Osteoblast (primary cell): Measurements from ENCODE around the gene KIF16B. TPM values are rescaled to one million over a fixed set of nuclear protein-coding genes. Genes with fewer than 3 reads are reported as not detected.

ENCODE experiments used
- DNase-seq: peaks from one replicate; pipeline ENCODE4 v3.0.0; 2011; ENCODE audit warnings: low spot score, mixed read lengths; ENCODE audit not compliant: insufficient read length; ENCODE audit errors: missing footprints
- H2AFZ ChIP-seq: 2 replicates; pipeline ENCODE4 v1.6.0; 2011; ENCODE audit warnings: mild to moderate bottlenecking, low read length
- H3K27ac ChIP-seq: 2 replicates; pipeline ENCODE4 v1.5.1; 2011; ENCODE audit warnings: mild to moderate bottlenecking, low read depth, low read length, moderate library complexity
- H3K27me3 ChIP-seq: 2 replicates; pipeline ENCODE4 v1.6.0; 2012; ENCODE audit warnings: mild to moderate bottlenecking, control low read depth, inconsistent platforms, low read length, moderate library complexity; ENCODE audit not compliant: insufficient read depth
- H3K36me3 ChIP-seq: 2 replicates; pipeline ENCODE4 v1.5.1; 2011; ENCODE audit warnings: mild to moderate bottlenecking, low read length, control low read depth, moderate library complexity; ENCODE audit not compliant: insufficient read depth
- H3K4me1 ChIP-seq: 2 replicates; pipeline ENCODE4 v1.5.1; 2011; ENCODE audit warnings: mild to moderate bottlenecking, low read length, control low read depth, moderate library complexity; ENCODE audit not compliant: insufficient read depth
- H3K4me2 ChIP-seq: 2 replicates; pipeline ENCODE4 v1.6.0; 2011; ENCODE audit warnings: mild to moderate bottlenecking, low read length; ENCODE audit not compliant: insufficient read depth
- H3K4me3 ChIP-seq: fragments of 200-600 bp; sonication (generic); 3 replicates; pipeline ENCODE4 v1.5.1; 2012; ENCODE audit warnings: mild to moderate bottlenecking, low read length, inconsistent platforms; ENCODE audit not compliant: insufficient read depth
- H3K79me2 ChIP-seq: 2 replicates; pipeline ENCODE4 v1.6.0; 2012; ENCODE audit warnings: mild to moderate bottlenecking, low read length, control low read depth, inconsistent platforms; ENCODE audit not compliant: insufficient read depth
- H3K9me3 ChIP-seq: 2 replicates; pipeline ENCODE4 v1.5.1; 2011; ENCODE audit warnings: low read depth, low read length, control low read depth
- H4K20me1 ChIP-seq: 2 replicates; pipeline ENCODE4 v1.6.0; 2012; ENCODE audit warnings: mild to moderate bottlenecking, low read length, control low read depth; ENCODE audit not compliant: insufficient read depth
- CTCF ChIP-seq: IDR thresholded peaks from 2 replicates; pipeline ENCODE4 v1.5.1; 2011; ENCODE audit warnings: mild to moderate bottlenecking, low read depth, low read length, moderate library complexity; ENCODE audit errors: extremely low read depth
- total RNA-seq: library from RNA; depleted of rRNA; stranded (reverse); fragments of >200 nt; gene quantifications from 2 replicates; pipeline ENCODE4 v1.2.3, GENCODE V29; 2012

KIF16B gene
- total RNA-seq, 1 donor: 9.0 TPM

DNA sequence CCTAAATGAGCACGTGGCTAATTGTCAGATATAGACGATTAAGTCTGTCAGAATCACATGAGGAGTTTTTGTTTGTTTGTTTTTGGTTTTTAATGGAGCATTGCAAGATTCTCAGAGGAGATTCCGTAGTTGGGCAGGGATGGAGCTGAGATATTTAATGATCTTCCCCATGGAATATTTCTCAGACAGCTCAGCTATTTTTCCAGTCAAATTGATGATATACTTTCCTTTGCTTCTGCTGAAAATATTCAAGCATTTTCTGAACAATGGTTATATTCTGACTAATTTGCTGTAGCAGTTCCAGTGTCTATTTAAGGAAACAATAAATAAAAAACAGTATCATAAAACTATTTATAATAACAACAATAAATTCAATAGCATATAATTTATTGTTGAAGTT is 348.4 kb downstream of the KIF16B start:
- H3K9me3 ChIP-seq: no peaks in the 10 kb centered on the region
- no peaks in the 10 kb centered on the region for H3K79me2 ChIP-seq
- H4K20me1 ChIP-seq: no peaks in the 10 kb centered on the region
- no peak overlapping the region for H3K27ac ChIP-seq
- no peak overlapping the region for H2AFZ ChIP-seq
- DNase-seq: no peak
- no peak overlapping the region for H3K4me3 ChIP-seq
- no peaks in the 10 kb centered on the region for H3K36me3 ChIP-seq
- H3K4me1 ChIP-seq: no peaks in the 10 kb centered on the region
- H3K27me3 ChIP-seq: no peaks in the 10 kb centered on the region
- no peak overlapping the region for H3K4me2 ChIP-seq
- TF ChIP-seq CTCF: no peak

GRCh38 chr20:16222859-16223411 is 350.3 kb downstream of the KIF16B start:
- Histone ChIP-seq H3K27me3 (no peaks in the 10 kb centered on the region), H3K27ac (no peak overlapping the region), H2AFZ (no peak overlapping the region), H3K36me3 (no peaks in the 10 kb centered on the region), H3K4me2 (no peak overlapping the region), H4K20me1 (no peaks in the 10 kb centered on the region), H3K4me3 (no peak overlapping the region), H3K4me1 (no peaks in the 10 kb centered on the region), H3K79me2 (no peaks in the 10 kb centered on the region), H3K9me3 (no peaks in the 10 kb centered on the region)
- no peak for TF ChIP-seq CTCF
- no peak for DNase-seq

Other genes with a start within 250 kb of the KIF16B start
- gene SNRPB2, start 156.6 kb upstream of the KIF16B start, total RNA-seq: 50.3 and 60.4 TPM in 2 replicates
- gene OTOR, start 174.9 kb upstream of the KIF16B start, total RNA-seq: not detected in 2 replicates